Naive thymus-derived CD4-positive, alpha-beta T cell (primary cell): ENCODE results near the gene MAP7D3. TPM values are rescaled to one million over a fixed set of nuclear protein-coding genes. Genes with fewer than 3 reads are reported as not detected.
"Not testable (repeated sequence)": the region's sequence is repeated elsewhere in the genome, so short reads cannot be mapped to it uniquely, and the experiment has no call there.

Experiments
- ATAC-seq: fragments of 150-1000 bp; cut with Tn5 transposase; 2 replicates; pipeline ENCODE4 v1.10.0; 2021; ENCODE audit warnings: mild to moderate bottlenecking, moderate library complexity
- CTCF ChIA-PET: fragments of 350-600 bp; sonication (Branson Sonifier 250); formaldehyde crosslinking; loops from one replicate; lab custom pipeline; 2021; ENCODE audit warnings: antibody characterized with exemption; lab: Charles Lee
- POLR2A ChIA-PET: fragments of 350-600 bp; sonication (Branson Sonifier 250); formaldehyde crosslinking; loops from one replicate; lab custom pipeline; 2021; ENCODE audit warnings: antibody characterized with exemption, inconsistent platforms; lab: Charles Lee
- DNase-seq, 9 donors: peaks; one replicate each; pipeline versions ENCODE4 v3.0.0 to v3.0.0-alpha.2; 2020 to 2022; ENCODE audit warnings: mixed read lengths in 1 of 9
- H3K27ac ChIP-seq: one replicate; pipeline ENCODE4 v1.7.0; 2013; ENCODE audit warnings: mild to moderate bottlenecking, low read depth, low read length, moderate library complexity
- H3K27me3 ChIP-seq, 2 donors: one replicate each; pipeline ENCODE4 v1.7.0; 2013; ENCODE audit warnings: low read length in 2 of 2, mild to moderate bottlenecking in 2 of 2, moderate library complexity in 2 of 2; ENCODE audit not compliant: control insufficient read depth in 2 of 2, insufficient read depth in 2 of 2
- H3K36me3 ChIP-seq, 3 experiments: 1 replicate in 2 of 3; 2 replicates in 1 of 3; pipeline ENCODE4 v1.7.0; 2013; ENCODE audit warnings: low read length in 3 of 3, mild to moderate bottlenecking in 3 of 3, moderate library complexity in 1 of 3; ENCODE audit not compliant: insufficient read depth in 3 of 3, control insufficient read depth in 2 of 3
- H3K4me1 ChIP-seq, 2 donors: one replicate each; pipeline ENCODE4 v1.7.0; 2013; ENCODE audit warnings: low read length in 2 of 2, mild to moderate bottlenecking in 2 of 2, moderate library complexity in 1 of 2; ENCODE audit not compliant: control insufficient read depth in 2 of 2, insufficient read depth in 2 of 2
- H3K4me3 ChIP-seq: 2 replicates; pipeline ENCODE4 v1.7.0; 2013; ENCODE audit warnings: mild to moderate bottlenecking, low read length
- H3K9me3 ChIP-seq, 3 experiments: 1 replicate in 2 of 3; 2 replicates in 1 of 3; pipeline ENCODE4 v1.7.0; 2013; ENCODE audit warnings: low read length in 3 of 3; ENCODE audit not compliant: control insufficient read depth in 2 of 3
- H3K27ac Mint-ChIP-seq, 9 donors: one replicate each; pipeline ENCODE4 v1.8.0; 2020 to 2022; ENCODE audit warnings: mixed read lengths in 9 of 9, mild to moderate bottlenecking in 8 of 9, moderate library complexity in 5 of 9, inconsistent platforms in 2 of 9
- H3K27me3 Mint-ChIP-seq, 5 donors: one replicate each; pipeline ENCODE4 v1.8.0; 2021 to 2022; ENCODE audit warnings: mixed read lengths in 5 of 5, mild to moderate bottlenecking in 1 of 5
- H3K36me3 Mint-ChIP-seq, 5 donors: one replicate each; pipeline ENCODE4 v1.8.0; 2020 to 2022; ENCODE audit warnings: mixed read lengths in 5 of 5, mild to moderate bottlenecking in 3 of 5, inconsistent platforms in 1 of 5
- H3K4me1 Mint-ChIP-seq, 7 donors: one replicate each; pipeline ENCODE4 v1.8.0; 2020 to 2022; ENCODE audit warnings: mixed read lengths in 7 of 7, mild to moderate bottlenecking in 3 of 7, inconsistent platforms in 1 of 7
- H3K4me3 Mint-ChIP-seq, 10 donors: one replicate each; pipeline ENCODE4 v1.8.0; 2020 to 2022; ENCODE audit warnings: mild to moderate bottlenecking in 10 of 10, mixed read lengths in 10 of 10, moderate library complexity in 6 of 10, inconsistent platforms in 2 of 10
- H3K9me3 Mint-ChIP-seq, 11 donors: one replicate each; pipeline ENCODE4 v1.8.0; 2020 to 2022; ENCODE audit warnings: mixed read lengths in 11 of 11, mild to moderate bottlenecking in 4 of 11, inconsistent platforms in 1 of 11, moderate library complexity in 1 of 11
- intact Hi-C, 2 donors: fragments of 100-400 bp; cut with micrococcal nuclease; formaldehyde crosslinking; loops; one replicate each; pipeline ENCODE4 v1.15.1; 2023
- polyA plus RNA-seq, 2 donors: library from polyadenylated mRNA; unstranded; fragments of 300-500 nt; fragmentation: Illumina TruSeq; gene quantifications; one replicate each; pipeline ENCODE4 v1.2.3, GENCODE V29; 2021
- total RNA-seq, 6 experiments: library from RNA in 5 of 6; stranded (reverse) in 5 of 6; gene quantifications; 1 replicate in 5 of 6; 2 replicates in 1 of 6; pipeline ENCODE4 v1.2.3 and lab custom pipeline; 2021 to 2026

MAP7D3 gene, protein sequence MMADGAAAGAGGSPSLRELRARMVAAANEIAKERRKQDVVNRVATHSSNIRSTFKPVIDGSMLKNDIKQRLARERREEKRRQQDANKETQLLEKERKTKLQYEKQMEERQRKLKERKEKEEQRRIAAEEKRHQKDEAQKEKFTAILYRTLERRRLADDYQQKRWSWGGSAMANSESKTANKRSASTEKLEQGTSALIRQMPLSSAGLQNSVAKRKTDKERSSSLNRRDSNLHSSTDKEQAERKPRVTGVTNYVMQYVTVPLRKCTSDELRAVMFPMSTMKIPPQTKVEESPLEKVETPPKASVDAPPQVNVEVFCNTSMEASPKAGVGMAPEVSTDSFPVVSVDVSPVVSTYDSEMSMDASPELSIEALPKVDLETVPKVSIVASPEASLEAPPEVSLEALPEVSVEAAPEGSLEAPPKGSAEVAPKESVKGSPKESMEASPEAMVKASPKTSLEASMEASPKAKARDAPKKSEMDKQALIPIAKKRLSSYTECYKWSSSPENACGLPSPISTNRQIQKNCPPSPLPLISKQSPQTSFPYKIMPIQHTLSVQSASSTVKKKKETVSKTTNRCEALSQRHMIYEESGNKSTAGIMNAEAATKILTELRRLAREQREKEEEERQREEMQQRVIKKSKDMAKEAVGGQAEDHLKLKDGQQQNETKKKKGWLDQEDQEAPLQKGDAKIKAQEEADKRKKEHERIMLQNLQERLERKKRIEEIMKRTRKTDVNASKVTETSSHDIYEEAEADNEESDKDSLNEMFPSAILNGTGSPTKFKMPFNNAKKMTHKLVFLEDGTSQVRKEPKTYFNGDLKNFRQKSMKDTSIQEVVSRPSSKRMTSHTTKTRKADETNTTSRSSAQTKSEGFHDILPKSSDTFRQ
- total RNA-seq (10 to 100 TPM in 1 of 5 experiments, 1 to 10 TPM in 4; 5.9 to 15.8 (median 7.7) TPM), polyA plus RNA-seq (1 to 10 TPM; 4.4 to 5.4 TPM), total RNA-seq (lab: John Stamatoyannopoulos, UW) (14.8 reads per million, percentile 44 among the genes with 10 or more reads in this experiment)

DNA sequence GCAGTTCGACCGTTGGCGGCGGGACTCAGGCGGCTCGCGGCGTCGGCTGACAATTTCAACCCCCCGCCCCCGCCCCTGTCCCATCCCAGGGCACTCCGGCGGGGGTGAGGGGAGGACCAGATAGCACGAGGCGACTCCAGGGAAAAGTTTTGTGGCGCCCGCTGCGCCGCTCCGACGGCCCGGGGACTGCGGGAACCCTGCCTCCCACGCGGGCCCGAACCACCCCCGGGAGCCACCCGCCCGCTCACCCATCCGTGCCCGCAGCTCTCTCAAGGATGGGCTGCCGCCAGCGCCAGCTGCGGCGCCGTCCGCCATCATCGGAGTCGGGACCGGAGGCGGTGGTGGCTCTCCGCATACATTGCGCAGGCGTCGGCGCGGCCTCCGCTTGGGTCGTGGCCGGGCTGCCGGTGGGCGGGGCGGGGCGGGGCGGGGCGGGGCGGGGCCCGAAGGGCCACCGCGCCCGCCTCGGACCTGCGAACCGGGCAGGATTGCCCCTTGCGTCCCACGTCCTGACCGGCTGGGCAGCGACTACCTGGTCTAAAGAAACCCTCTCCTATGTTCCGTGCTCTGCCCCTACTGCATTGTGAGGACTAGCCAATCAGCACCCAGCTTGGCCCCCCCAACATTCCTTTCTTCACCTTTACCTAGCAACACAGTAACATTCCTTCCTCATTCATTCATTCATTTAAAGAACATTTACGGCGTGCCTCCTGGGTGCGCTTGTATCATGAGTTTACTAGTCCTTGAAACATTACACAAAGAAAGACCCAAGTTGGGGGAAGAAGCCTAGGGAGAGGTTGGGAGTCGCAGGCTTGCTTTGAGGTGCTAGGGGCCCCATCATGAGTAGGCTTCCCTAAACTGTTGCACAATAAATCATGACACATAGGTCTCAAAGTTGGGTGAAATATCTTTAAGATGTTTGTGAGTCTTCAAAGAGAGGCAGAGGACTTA is at the start of gene MAP7D3:
Gene MAP7D3 (minus strand): TSS at position 360 of the 951 bp plus-strand sequence. CDS start 42 bp downstream, at position 318.
- Mint-ChIP-seq H3K4me3 (peak within 1 kb of the TSS; percentile 84 to 98 (median 91)), H3K36me3 (peaks cover 0 to 2% (median 0%) of the 10 kb centered on the region in 5 donors), H3K27ac (peak within 1 kb of the TSS; percentile 82 to 97 (median 89)), H3K4me1 (peaks cover 0 to 15% (median 8%) of the 10 kb centered on the region in 7 donors), H3K27me3 (no peaks in the 10 kb centered on the region), H3K9me3 (peaks cover 0 to 2% (median 0%) of the 10 kb centered on the region in 11 donors)
- Histone ChIP-seq H3K27ac (peak within 1 kb of the TSS; percentile 67), H3K4me1 (no peaks in the 10 kb centered on the region), H3K27me3 (no peaks in the 10 kb centered on the region), H3K4me3 (peak within 1 kb of the TSS; percentile 58), H3K36me3 (no peaks in the 10 kb centered on the region), H3K9me3 (no peaks in the 10 kb centered on the region)
- peak; percentile 96 for ATAC-seq
- intact Hi-C loops, result loop anchor here (1.0 to 5.0 kb wide), 9 partner anchors 17 to 731 kb away; partner anchors contain the start of genes HTATSF1 (in 1 of the 2), INTS6L (in 1 of the 2) and MMGT1 (in 1 of the 2)
- ChIA-PET POLR2A (no interaction called here), CTCF (no interaction called here)
- peak; percentile 54 to 74 (median 66) for DNase-seq

DNA sequence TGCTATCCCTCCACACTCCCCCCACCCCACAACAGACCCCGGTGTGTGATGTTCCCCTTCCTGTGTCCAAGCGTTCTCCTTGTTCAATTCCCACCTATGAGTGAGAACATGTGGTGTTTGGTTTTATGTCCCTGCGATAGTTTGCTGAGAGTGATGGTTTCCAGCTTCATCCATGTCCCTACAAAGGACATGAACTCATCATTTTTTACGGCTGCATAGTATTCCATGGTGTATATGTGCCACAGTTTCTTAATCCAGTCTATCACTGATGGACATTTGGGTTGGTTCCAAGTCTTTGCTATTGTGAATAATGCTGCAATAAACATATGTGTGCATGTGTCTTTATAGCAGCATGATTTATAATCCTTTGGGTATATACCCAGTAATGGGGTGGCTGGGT is 49.5 kb upstream of the MAP7D3 start, which contains the start of gene ADGRG4:
Gene ADGRG4 (plus strand): TSS at position 243 of the 400 bp plus-strand sequence. CDS start 7,815 bp downstream, outside the sequence.
- H3K4me1 Mint-ChIP-seq, H3K9me3 Mint-ChIP-seq, H3K4me1 ChIP-seq, H3K9me3 ChIP-seq, H3K27me3 ChIP-seq, H3K36me3 Mint-ChIP-seq, POLR2A ChIA-PET, DNase-seq, H3K4me3 Mint-ChIP-seq, ATAC-seq, CTCF ChIA-PET, H3K36me3 ChIP-seq, H3K27me3 Mint-ChIP-seq, intact Hi-C loops, H3K4me3 ChIP-seq, H3K27ac ChIP-seq: not testable (repeated sequence)
- peak within 1 kb of the TSS in 1 of 9 donors; percentile 65 for H3K27ac Mint-ChIP-seq

DNA sequence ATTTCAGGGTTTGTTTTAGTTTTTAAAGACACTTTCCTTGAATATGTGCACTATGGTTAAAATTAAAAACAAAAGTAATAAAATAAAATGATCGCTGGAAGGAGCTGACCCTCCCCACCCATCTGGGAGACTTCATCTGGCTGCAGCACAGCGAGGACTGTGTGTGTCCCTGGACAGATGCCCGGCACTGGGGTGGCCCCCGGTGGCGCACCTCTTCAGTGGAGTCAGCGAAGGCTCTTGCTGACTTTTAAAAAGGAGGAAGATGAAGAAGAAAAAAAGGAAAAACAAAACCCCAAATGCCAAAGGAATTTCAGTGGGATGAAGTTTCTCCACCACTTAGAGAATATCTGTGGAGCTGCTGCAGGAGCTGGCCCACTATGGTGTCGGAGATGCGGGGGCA is 44.2 kb upstream of the MAP7D3 start:
- ATAC-seq (no peak), DNase-seq (no peak)
- Mint-ChIP-seq H3K4me3 (no peak overlapping the region), H3K27me3 (peaks cover 0 to 5% (median 0%) of the 10 kb centered on the region in 5 donors), H3K27ac (no peak overlapping the region), H3K36me3 (no peaks in the 10 kb centered on the region), H3K4me1 (no peaks in the 10 kb centered on the region), H3K9me3 (peaks cover 0 to 4% (median 0%) of the 10 kb centered on the region in 11 donors)
- ChIA-PET CTCF (no interaction called here), POLR2A (no interaction called here)
- H3K27ac ChIP-seq, result no peak overlapping the region
- intact Hi-C loops, result no loop called here
- no peaks in the 10 kb centered on the region for H3K4me1 ChIP-seq
- no peaks in the 10 kb centered on the region for H3K36me3 ChIP-seq
- no peaks in the 10 kb centered on the region for H3K27me3 ChIP-seq
- no peaks in the 10 kb centered on the region for H3K9me3 ChIP-seq
- no peak overlapping the region for H3K4me3 ChIP-seq

DNA sequence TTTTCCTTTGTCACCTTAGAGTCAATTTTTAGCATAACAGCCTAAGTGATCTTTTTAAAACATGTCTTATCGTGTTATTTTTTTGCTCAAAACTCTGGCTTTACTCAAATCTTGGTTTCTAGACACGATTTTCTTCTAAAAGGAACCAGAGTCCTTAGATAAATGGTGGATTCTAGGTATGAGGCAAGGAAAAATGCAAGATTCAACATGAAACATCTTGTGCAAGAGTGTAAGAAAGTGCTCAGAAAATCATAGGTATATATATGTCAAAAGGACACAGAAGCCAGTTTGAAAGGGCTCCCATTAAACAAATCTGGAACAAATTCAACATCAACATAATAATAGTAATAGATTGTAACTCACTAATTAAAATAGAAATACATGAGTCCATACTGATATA is 41.5 kb upstream of the MAP7D3 start:
- Histone ChIP-seq H3K27me3 (no peaks in the 10 kb centered on the region), H3K36me3 (no peaks in the 10 kb centered on the region), H3K4me1 (no peaks in the 10 kb centered on the region), H3K4me3 (no peak overlapping the region), H3K27ac (no peak overlapping the region), H3K9me3 (no peaks in the 10 kb centered on the region)
- H3K36me3 Mint-ChIP-seq, result no peaks in the 10 kb centered on the region
- H3K27me3 Mint-ChIP-seq, result peaks cover 0 to 5% (median 0%) of the 10 kb centered on the region in 5 donors
- H3K9me3 Mint-ChIP-seq, result no peaks in the 10 kb centered on the region
- POLR2A ChIA-PET, result no interaction called here
- DNase-seq (no peak), ATAC-seq (no peak)
- CTCF ChIA-PET, result no interaction called here
- no peak overlapping the region for H3K27ac Mint-ChIP-seq
- intact Hi-C loops, result no loop called here
- no peak overlapping the region for H3K4me3 Mint-ChIP-seq
- H3K4me1 Mint-ChIP-seq, result no peaks in the 10 kb centered on the region

DNA sequence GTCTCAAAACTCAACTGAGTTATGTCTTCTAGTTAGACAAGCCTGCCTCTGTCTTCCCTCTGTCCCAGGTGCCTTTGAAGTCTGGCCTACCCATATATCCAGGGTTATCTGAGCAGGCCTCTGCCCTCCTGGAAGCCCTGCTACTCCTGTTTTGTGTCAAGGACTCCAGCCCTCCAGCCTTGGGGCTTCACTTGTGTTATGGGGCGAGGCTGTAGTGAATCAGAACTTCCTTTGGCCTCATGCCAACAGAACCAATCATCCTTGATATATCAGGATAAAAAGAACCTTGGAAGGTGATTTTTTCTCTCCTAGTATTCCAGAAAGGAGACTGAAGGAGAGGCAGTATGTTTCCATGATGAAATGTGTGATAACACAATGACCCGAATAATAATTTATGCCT is 40.6 kb upstream of the MAP7D3 start:
- peaks cover 0 to 5% (median 0%) of the 10 kb centered on the region in 5 donors for H3K27me3 Mint-ChIP-seq
- H3K9me3 Mint-ChIP-seq, result no peaks in the 10 kb centered on the region
- ChIA-PET CTCF (interaction anchor here (1.2 kb wide), 1 partner anchor 22 kb away, joined by 3 read pairs; no protein-coding TSS in a partner anchor), POLR2A (no interaction called here)
- H3K27ac Mint-ChIP-seq, result no peak overlapping the region
- no peak overlapping the region for H3K4me3 Mint-ChIP-seq
- intact Hi-C loops, result no loop called here
- H3K4me1 Mint-ChIP-seq, result no peaks in the 10 kb centered on the region
- ATAC-seq (no peak), DNase-seq (no peak)
- no peak overlapping the region for H3K27ac ChIP-seq
- H3K4me1 ChIP-seq, result no peaks in the 10 kb centered on the region
- H3K27me3 ChIP-seq, result no peaks in the 10 kb centered on the region
- no peak overlapping the region for H3K4me3 ChIP-seq
- no peaks in the 10 kb centered on the region for H3K36me3 ChIP-seq
- H3K36me3 Mint-ChIP-seq, result no peaks in the 10 kb centered on the region
- no peaks in the 10 kb centered on the region for H3K9me3 ChIP-seq

DNA sequence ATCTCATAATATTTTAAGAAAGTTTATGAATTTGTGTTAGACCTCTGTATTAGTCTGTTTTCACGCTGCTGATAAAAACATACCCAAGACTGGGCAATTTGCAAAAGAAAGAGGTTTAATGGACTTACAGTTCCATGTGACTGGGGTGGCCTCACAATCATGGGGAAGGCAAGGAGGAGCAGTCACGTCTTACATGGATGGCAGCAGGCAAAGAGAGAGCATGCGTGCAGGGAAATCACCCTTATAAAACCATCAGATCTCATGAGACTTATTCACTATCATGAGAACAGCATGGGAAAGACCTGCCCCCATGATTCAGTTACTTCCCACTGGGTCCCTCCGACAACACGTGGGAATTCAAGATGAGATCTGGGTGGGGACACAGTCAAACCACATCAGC is 35.2 kb upstream of the MAP7D3 start:
- CTCF ChIA-PET, result interaction anchor here (0.6 kb wide), 1 partner anchor 510 kb away, joined by 3 read pairs; no protein-coding TSS in a partner anchor
- H3K4me3 ChIP-seq, H3K27me3 Mint-ChIP-seq, H3K36me3 ChIP-seq, DNase-seq, POLR2A ChIA-PET, H3K27me3 ChIP-seq, H3K36me3 Mint-ChIP-seq, H3K27ac Mint-ChIP-seq, H3K9me3 ChIP-seq, intact Hi-C loops, H3K9me3 Mint-ChIP-seq, ATAC-seq, H3K27ac ChIP-seq, H3K4me1 Mint-ChIP-seq, H3K4me3 Mint-ChIP-seq, H3K4me1 ChIP-seq: not testable (repeated sequence)
